MV-4-11 (cell line): Measurements from ENCODE around the gene COPS3.
"Not testable (repeated sequence)": the region's sequence is repeated elsewhere in the genome, so short reads cannot be mapped to it uniquely, and the experiment has no call there.

Experiments used
- DNase-seq: peaks from one replicate; lab custom pipeline; 2025; lab: John Stamatoyannopoulos, UW

COPS3 gene

GRCh38 chr17:17301659-17302058, 20.6 kb upstream of the COPS3 start:
- not testable (repeated sequence) for DNase-seq

- DNase-seq: peak; percentile 33
These were observed 19.9 kb upstream of the COPS3 start for GRCh38 chr17:17300624-17301568.

DNA sequence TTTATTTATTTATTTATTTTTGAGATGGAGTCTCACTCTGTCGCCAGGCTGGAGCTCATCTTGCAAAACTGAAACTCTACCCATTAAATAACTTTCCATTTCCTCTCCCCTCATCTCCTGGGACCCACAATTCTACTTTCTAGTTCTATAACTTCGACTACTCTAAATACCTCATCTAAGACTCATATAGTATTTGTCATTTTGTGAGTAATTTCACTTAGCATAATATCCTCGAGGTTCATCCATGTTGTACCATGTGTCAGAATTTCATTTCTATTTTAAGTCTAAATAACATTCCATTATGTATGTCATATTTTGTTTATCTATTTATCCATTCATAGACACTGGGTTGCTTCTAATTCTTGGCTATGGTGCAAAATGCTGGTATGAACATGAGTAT, 17.1 kb upstream of the COPS3 start:
- no peak for DNase-seq

- no peak for DNase-seq
These were observed 16.2 kb upstream of the COPS3 start for GRCh38 chr17:17297217-17297616.

GRCh38 chr17:17295141-17295540, 14.1 kb upstream of the COPS3 start:
- no peak for DNase-seq

DNA sequence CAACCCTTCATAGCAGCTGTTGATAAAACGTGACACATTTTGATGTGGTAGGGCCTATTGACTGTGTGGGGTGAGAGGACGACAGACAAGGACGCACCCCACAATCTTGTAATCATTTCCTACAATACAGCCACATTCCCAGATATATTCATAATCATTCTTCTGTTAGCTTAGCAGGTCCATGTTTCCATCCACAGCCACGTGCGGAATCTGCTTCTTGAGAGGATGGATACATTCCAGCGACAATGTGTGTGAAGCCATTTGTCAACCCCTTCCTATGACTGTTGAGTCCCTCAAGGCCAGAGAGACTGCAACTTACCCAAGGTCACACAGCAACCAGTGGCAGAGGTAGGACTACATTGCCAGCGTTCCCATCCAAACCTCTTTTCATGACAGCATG, 8.7 kb upstream of the COPS3 start:
- DNase-seq: no peak

DNA sequence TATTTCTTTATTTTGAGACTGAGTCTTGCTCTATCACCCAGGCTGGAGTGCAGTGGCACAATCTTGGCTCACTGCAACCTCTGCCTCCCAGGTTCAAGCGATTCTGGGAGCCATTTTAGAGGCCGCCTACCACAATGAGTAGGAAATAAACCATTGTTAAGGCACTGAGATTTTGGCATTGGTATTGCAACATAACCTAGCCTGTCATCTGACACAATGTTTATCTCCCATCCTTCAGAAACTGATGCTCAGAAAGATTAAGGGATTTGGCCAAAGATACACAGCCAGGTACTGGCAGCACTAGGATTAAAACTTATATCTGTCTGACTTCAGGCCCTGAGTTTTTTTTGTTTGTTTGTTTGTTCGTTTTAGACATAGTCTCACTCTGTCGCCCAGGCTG, 8.0 kb upstream of the COPS3 start:
- DNase-seq: no peak

DNA sequence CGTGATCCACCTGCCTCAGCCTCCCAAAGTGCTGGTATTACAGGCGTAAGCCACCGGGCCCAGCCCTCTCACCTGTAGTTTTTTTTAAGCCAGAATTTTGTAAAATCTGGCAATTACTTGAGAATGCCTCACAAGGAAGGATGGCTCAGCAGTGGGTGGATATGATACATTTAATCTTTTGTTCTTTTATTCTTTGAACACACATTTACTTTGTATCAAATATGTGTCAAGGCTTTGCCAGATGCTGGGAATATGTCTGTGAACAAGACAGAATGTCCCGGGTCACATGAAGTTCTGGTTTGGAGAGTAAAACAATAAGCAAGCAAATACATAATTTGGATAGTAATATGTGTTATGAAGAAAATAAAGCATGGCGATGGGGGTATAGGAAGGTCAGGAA, 4.9 kb upstream of the COPS3 start:
- DNase-seq: no peak

- no peak for DNase-seq
These were observed 1.7 kb downstream of the COPS3 start for GRCh38 chr17:17279316-17279715.

- DNase-seq: not testable (repeated sequence)
These were observed 3.6 kb downstream of the COPS3 start for GRCh38 chr17:17277431-17277830.

DNA sequence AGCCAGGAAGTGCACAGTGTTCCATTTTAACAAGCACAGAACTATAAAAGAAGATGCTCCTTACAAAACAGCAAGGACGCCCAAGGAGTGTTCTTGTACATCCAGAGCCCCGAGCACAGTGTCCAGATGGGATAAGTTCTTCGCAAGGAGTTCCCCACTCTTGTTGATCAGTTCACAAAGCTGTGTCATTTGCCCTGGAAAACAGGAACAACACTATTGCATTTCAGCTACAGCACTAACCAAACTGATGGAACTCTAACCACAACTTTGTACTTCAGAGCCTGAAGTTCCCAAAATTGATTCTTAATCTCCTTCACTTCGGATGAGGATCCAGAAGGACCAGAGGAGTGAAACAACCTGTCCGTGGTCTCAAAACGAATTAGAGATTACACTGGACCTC, 5.1 kb downstream of the COPS3 start:
- peak; percentile 87 for DNase-seq

- no peak for DNase-seq
These were observed 10.9 kb downstream of the COPS3 start for GRCh38 chr17:17269926-17270773.

DNA sequence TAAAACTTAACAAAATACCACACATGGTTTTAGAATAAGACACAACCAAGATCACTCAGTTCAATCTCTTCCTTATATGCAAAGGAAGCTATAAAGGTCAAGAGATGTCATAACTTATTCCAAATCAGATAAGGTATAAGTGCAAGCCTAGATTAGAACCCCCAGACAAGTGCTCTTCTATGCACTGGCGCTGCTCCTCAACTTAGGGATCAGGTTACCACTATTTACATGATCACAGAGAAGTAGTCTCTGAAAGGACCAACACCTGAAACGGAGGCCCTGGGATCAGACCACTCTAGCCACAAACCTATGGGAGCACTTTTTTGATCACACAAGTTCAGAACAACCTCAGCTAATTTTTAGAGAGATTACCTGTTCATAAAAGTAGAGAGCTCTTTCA, 16.6 kb downstream of the COPS3 start:
- no peak for DNase-seq

- DNase-seq: no peak
These were observed 22.0 kb downstream of the COPS3 start for GRCh38 chr17:17258998-17259397.

- no peak for DNase-seq
These were observed 23.0 kb downstream of the COPS3 start for GRCh38 chr17:17258011-17258410.

DNA sequence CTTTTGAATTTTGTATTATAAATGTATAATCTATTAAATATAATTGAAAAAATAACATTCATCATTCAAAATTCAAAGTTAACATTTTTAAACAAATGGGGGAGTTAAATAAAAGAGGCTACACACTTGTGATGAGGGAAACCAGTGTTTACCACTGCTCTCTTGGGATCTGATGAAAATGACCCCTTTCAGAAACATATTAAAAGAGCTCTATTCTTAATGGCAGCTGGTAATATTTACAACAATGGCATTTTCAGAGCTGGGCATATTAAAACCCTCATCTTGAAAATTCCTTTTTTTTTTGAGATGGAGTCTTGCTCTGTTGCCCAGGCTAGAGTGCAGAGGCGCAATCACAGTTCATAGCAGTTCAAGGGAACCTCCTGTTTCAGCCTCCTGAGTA, 24.7 kb downstream of the COPS3 start:
- no peak for DNase-seq

GRCh38 chr17:17255689-17256088, 25.4 kb downstream of the COPS3 start:
- not testable (repeated sequence) for DNase-seq

DNA sequence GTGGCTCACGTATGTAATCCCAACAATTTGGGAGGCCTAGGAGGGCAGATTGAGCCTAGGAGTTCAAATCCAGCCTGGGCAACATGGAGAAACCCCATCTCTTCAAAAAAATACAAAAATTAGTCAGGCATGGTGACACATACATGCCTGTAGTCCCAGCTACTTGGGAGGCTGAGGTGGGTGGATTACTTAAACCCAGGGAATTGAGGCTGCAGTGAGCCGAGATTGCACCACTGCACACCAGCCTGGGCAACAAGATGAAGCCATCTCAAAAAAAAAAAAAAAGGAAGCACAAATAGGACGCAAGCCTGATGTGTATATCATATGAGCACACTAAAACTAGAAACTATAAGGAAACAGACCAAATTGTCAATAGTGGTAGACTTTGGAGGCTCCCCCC, 27.0 kb downstream of the COPS3 start:
- DNase-seq: peak; percentile 41

GRCh38 chr17:17253406-17253805, 27.6 kb downstream of the COPS3 start:
- DNase-seq: no peak

- DNase-seq: no peak
These were observed 28.8 kb downstream of the COPS3 start for GRCh38 chr17:17252149-17252661.

GRCh38 chr17:17246879-17247278, 34.2 kb downstream of the COPS3 start:
- no peak for DNase-seq

DNA sequence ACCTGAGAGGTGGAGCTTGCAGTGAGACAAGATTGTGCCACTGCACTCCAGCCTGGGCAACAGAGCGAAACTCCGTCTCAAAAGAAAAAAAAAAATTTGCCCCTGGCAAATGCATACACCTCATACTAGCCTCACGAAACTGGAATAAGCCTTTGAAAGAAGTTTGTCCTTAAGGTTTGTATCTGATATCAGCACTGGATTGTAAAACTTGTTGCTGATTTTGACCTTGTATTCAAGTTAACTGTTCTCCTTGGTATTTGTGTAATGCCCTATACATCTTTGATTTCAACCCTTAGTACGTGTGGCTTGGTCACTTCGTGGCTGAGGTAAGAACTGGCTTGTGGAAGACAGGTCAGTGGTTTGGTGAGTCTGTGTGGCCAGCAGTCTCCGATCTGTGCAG, 37.9 kb downstream of the COPS3 start:
- no peak for DNase-seq

GRCh38 chr17:17242246-17242645, 38.8 kb downstream of the COPS3 start:
- DNase-seq: no peak
